GM21423 (cell line): ENCODE measurements around the gene AEBP2.
"Not testable (repeated sequence)": the region's sequence is repeated elsewhere in the genome, so short reads cannot be mapped to it uniquely, and the experiment has no call there.

Experiments
- ATAC-seq: cut with Tn5 transposase; IDR thresholded peaks from one replicate; pipeline ENCODE4 v1.9.1; 2021; ENCODE audit warnings: mild to moderate bottlenecking, moderate library complexity; ENCODE audit not compliant: unreplicated experiment

Gene AEBP2

GRCh38 chr12:19439059-19440018, at the start of gene AEBP2:
Gene AEBP2 (plus strand): TSS chr12:19439492. CDS start chr12:19439700, 208 bp downstream.
- ATAC-seq: peak; percentile 84

GRCh38 chr12:19390051-19390598, 49.2 kb upstream of the AEBP2 start:
- no peak for ATAC-seq

- not testable (repeated sequence) for ATAC-seq
These were observed 46.6 kb upstream of the AEBP2 start for GRCh38 chr12:19392644-19393043.

GRCh38 chr12:19394385-19394784, 44.9 kb upstream of the AEBP2 start:
- no peak for ATAC-seq

- no peak for ATAC-seq
These were observed 41.8 kb upstream of the AEBP2 start for GRCh38 chr12:19397534-19397933.

- no peak for ATAC-seq
These were observed 40.6 kb upstream of the AEBP2 start for GRCh38 chr12:19398376-19399363.

GRCh38 chr12:19400649-19401285, 38.5 kb upstream of the AEBP2 start:
- ATAC-seq: not testable (repeated sequence)

- no peak for ATAC-seq
These were observed 37.1 kb upstream of the AEBP2 start for GRCh38 chr12:19402211-19402610.

- ATAC-seq: no peak
These were observed 36.4 kb upstream of the AEBP2 start for GRCh38 chr12:19402743-19403431.

- ATAC-seq: no peak
These were observed 34.9 kb upstream of the AEBP2 start for GRCh38 chr12:19404242-19404880.

GRCh38 chr12:19409376-19409775, 29.9 kb upstream of the AEBP2 start:
- no peak for ATAC-seq

- no peak for ATAC-seq
These were observed 29.1 kb upstream of the AEBP2 start for GRCh38 chr12:19410211-19410610.

GRCh38 chr12:19410629-19411185, 28.6 kb upstream of the AEBP2 start:
- ATAC-seq: no peak

GRCh38 chr12:19411234-19412204, 27.8 kb upstream of the AEBP2 start:
- no peak for ATAC-seq

- no peak for ATAC-seq
These were observed 26.4 kb upstream of the AEBP2 start for GRCh38 chr12:19412844-19413243.

- not testable (repeated sequence) for ATAC-seq
These were observed 25.7 kb upstream of the AEBP2 start for GRCh38 chr12:19413582-19413981.

GRCh38 chr12:19415563-19415962, 23.7 kb upstream of the AEBP2 start:
- no peak for ATAC-seq

- ATAC-seq: no peak
These were observed 20.2 kb upstream of the AEBP2 start for GRCh38 chr12:19419086-19419485.
